Measurements from ENCODE around the gene LDHAL6B.
"Not testable (repeated sequence)": the region's sequence is repeated elsewhere in the genome, so short reads cannot be mapped to it uniquely, and the experiment has no call there.

The LDHAL6B gene

DNA sequence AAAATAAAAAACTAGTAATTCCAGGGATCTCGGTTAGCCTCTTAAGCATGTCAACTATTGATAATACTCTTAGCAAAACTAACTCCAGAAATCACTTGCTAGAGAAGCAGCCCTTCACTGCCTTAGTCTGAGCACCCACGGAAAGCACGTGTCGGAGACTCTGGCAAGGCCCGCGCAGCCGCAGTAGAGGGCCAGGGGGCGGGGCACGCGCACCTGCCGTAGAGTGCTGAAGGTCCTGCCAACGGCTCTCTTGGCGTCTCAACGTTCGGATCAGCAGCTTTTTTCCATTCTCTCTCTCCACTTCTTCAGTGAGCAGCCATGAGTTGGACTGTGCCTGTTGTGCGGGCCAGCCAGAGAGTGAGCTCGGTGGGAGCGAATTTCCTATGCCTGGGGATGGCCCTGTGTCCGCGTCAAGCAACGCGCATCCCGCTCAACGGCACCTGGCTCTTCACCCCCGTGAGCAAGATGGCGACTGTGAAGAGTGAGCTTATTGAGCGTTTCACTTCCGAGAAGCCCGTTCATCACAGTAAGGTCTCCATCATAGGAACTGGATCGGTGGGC lies at the start of gene LDHAL6B:
TSS of gene LDHAL6B (plus strand) at position 221 of the 561 bp plus-strand sequence. CDS start at position 319, 98 bp downstream.
- no peak for DNase-seq

DNA sequence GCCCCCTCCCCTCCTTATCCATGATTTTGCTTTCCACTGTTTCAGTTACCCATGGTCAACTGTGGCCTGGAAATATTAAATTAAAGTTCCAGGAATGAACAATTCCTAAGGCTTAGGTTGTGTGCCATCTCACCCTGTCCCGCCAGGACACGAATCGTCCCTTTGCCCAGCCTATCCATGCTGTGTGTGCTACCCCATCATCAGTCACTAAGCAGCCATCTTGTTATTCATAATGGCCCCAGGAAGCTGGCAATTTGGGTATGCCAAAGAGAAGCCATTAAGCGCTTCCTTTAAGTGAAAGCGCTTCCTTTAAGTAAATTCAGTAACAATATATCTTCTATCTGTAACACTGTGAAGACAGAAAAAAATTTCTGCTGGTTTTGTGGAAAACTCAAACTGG lies 49.2 kb upstream of the LDHAL6B start:
- no peak for DNase-seq

DNA sequence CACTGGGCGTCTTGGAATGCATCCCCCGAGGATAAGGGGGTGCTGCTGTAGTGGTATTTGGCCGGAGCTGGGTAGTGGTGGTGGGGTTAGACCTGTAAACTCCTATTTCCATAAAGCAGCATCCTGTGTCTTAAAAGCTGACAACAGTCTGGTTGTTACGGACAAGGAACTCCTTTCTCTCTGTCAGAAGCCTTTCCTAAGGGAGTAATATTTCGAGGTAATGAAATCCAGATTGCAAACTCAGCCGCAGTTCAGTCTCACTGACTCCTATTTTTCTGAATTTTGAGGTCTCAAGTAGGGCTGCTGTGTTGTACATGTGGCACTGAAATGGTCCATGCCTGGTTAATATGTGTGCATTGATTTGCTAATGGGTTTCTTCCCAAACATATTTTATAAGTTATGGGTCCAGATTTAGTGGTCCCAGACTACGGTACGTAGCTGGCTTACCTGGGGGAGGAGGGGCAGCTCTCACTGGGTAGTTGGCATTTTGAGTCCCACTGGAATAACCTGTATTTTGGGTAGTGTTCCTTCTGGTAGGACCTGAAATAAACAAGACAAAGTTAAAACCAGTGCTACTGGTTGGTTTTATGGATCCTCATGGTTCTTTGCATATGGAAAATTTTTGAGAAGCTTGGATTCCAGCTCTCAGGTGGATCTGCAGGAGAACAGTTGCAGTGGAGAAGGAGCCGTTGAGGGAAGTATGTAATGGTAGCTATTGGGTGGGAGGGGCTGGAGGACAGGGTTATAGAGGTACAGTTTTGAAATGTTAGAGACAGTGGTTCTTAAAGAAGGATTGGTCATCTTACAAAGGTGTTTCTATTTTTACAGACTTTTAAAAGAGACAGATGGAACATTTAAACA lies 48.6 kb upstream of the LDHAL6B start:
- no peak for DNase-seq

DNA sequence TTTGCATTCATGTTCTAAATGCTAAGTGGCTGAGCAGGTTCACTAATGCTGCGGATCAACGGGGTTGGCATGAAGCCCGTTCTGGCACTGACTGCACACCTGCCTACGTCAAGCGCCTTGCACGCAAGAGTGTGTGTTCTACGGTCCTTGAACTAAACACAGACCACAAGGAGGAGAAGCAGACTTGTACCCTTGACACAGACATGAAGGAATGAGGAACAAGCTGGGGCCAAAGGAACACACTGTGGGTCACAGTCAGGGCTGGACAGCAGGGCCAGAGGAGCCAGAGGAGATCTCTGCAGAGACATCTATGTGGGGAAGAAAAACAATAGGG lies 48.0 kb upstream of the LDHAL6B start:
- peak; percentile 48 for DNase-seq

DNA sequence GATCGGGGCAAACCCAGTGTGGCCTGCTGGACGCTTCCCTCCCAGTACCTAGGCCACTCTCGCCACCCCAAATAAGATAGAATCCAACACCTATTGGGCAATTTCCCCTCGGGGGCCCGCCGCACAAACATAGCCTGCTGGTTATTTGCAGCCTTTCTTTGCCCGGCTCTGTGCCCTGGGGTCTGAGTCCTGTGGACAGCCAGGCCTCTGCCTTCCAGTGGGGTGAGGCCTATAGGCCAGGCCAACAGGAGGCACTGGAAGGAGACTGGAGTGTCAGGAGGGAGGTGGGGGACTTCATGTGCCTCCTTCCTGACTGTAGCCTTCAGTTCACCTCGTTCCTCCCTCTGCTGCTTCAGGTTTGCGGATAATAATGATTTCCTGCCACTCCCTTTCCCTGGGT lies 47.4 kb upstream of the LDHAL6B start:
- no peak for DNase-seq

DNA sequence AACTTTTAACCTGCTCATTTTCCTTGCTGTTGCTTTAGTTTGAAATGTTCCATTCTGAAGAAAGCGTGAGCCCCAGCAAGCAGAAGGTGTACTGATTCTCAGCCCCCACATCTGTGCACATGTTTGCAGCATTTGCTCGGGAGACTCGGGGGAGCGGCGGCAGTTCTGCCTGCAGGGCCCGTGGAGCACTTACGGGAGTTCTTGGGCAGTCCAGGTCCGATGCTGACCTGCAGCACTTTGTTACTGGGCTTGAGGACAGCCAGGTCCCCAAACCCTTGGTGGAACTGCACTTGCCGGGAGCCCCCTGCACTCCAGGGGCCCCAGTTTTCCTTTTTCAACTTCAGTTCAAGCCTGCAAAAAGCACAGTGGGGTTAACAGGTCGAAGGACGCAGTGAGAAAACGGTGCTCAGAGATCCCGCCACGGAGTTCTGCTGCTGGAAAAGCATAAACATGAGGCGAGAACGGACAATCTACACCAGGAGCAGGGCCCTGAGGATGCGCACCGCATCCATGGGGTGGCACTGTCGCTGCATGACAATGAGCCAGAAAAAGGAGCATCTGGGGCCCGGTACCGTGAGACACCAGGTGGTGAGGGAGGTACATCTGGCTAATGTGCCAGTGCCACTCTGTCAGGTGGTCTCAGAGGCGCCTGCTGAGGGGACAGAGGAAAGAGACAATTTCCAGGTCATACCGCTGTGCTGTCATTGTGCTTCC lies 45.6 kb upstream of the LDHAL6B start:
- DNase-seq: peak; percentile 59

DNA sequence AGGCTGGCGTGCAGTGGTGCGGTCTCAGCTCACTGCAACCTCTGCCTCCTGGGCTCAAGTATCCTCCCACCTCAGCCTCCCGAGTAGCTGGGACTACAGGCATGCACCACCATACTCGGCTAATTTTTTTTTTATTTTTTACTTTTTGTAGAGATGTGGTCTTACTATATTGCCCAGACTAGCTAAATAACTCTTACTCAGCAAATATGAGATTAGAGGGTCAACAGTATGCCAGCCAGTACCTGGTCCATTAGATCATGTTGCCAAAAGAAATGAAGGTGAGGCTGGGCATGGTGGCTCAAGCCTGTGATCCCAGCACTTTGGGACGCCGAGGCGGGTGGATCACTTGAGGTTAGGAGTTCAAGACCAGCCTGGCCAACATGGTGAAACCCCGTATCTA lies 44.6 kb upstream of the LDHAL6B start:
- not testable (repeated sequence) for DNase-seq

DNA sequence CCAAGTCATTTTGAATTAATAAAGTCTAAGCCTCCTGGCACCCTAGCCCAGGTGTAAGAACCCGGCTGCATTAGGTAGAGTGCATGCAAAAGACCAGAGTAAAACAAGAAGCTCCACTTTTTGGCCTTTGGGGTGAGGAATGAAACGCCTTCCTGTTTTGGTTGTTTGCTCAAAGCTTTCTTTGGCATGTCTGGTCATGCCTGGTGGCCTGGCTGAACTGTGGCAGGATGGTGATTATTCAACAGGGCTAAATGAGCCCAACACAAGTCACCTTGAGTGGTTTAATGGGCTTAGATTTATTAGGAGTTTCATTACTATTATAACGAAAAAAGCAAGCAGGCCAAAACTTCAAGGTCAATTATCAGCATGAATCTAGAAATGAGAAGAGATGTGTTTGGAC lies 40.9 kb upstream of the LDHAL6B start:
- DNase-seq: peak; percentile 37

DNA sequence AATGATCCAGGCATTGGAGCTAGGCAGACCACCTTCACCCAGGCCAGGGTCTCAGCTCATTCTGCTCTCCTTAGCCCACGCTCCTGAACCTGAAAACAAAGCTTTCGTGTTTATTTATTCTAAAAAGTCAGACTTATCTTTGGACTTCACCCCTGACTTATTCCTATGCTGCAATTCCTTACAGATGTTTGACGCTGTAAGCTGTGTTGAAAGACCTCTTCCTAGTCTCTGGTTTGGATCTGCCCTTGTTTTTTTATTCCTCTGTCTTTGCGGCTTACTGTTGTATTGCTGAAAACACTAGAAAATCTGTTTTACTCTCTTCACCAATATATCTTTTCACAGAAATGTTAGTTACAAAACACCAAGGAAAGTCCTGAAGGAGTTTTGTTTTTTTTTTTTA lies 40.5 kb upstream of the LDHAL6B start:
- no peak for DNase-seq

DNA sequence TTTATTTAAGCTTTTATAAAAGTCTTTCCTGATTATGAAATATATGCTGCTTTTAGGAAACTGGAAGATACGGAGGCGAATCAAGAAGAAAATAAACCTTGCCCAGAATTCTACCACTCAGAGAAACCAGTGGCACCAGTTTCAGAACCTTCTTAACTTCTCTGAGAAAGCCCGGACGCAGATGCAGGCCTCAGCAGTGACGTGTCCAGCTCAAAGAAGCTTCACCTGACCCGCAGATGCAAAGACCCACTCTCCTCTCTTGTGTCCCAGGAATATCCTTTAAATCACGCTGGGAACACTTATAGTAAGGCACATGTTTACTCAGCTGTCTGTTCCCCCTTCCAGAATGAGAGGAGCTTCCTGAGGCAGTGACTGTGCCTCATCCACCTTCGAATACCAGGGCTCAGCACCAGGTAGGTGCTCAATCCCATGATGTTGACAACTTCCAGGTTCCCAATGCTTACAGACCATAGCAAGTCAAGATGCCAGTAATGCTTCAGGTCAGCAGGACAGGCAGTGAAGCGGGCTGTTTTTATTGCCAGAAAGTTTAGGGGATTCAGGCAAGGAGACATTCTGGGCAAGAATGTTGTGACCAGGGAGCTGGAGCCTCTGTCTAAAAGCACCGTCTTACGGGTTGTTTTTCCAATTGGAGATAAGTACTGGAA lies 39.9 kb upstream of the LDHAL6B start:
- no peak for DNase-seq

DNA sequence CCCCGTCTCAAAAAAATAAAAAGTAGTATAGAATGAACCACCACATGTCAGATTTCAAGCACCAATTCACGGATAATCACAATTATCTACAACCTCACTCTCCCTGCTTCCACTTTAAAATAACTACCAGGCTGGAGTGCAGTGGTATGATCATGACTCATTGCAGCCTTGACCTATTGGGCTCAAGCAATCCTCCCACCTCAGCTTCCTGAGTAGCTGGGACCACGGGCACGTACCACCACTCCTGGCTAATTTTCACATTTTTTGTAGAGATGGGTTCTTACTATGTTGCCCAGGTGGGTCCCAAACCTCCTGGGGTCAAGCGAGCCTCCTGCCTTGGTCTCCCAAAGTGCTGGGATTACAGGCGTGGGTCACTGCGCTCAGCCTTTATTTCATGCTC lies 38.1 kb upstream of the LDHAL6B start:
- no peak for DNase-seq

DNA sequence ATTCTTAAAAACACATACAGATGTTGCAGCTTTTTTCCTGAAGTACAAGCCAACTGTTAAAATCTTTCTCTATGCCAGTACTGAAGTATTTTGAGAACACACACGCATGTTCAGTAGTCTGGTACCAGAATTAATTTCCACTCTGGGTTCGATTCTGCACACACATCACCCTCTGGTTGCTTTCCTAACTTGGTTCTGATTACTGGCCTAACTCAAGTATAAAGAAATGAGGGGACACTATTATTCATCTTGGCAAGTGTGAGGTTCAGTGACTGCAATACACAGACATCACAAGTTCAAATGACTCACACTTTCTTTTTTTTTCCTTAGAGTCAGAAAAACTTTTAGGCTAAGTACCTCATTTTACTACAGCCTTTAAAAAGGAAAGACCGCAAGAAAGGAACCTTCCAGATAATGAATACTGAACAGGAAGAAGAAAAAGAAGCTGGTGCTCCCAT lies 37.4 kb upstream of the LDHAL6B start:
- DNase-seq: no peak

DNA sequence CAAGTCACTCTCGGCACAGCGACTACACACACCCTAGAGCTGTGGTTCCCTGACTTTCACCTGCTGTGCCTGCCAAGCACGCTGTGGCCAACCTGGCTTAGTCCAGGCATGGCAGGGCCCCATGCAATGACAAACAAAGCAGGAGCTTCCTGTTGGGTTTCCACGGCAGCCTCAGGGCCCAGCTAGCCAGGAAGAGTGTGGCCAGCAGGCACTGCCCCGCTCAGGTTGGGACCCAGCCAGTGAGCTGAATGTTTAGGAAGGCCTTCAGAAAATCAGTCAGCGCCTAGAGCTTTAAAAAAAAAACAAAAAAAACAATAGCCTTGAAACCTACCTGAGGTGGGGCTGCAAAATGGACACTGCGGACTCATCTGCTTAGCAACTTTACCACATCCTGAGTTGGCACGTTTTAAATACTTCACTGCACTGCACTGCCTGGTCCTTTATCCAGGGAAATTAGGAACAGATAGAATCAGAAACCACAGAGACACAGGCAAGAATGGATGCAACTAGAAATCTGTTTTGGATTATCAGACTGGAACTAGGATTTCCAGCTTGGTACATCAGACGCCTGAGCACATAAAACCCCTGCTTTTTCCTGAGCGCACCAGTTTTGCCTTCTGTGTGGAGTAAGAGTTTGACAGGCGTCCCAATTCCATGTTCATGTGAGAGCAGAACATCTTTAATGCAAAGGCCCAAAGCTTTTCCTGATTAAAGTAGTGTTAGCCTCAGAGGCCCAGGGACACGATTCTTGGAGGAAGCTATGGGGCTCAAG lies 36.2 kb upstream of the LDHAL6B start:
- no peak for DNase-seq

DNA sequence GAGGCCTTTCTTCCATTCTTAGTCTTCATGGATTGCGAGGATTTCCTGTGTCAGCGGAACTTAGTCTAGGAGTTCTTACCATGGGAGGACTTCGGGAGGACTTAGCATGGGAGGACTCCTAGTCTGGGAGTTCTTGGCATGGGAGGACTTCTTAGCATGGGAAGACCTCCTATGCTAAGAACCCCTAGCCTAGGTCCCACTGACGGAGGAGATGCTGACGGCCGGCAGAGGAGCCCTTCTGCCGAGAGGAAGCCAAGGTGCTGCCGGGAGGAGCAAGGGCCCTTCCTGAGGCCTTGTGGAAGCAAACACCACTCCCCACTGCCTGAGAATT lies 35.6 kb upstream of the LDHAL6B start:
- no peak for DNase-seq

DNA sequence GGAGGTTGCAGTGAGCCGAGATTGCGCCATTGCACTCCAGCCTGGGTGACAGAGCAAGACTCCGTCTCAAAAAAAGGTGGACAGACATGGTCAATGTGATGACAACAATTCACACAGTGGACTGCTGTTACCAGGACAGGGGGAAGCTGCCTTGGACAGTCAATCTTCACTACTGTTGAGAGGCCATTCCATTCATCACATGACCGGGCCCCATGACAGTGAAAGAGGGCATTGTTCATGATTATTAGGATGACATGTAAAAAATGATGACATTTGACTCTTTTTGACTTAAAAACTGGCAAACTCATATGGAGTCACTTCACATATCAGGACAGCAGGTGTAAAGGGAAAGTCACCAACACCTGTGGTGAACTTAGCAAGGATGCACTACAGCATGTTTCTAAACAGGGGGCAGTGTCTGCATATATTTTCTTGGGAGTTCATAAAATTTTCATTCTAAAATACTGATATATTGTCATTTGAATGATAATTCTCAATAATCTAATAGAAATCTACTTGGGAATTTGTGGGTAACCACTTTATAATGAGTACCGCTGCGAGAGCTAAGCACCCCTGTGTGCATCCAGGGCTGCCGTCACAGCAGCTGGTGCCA lies 34.2 kb upstream of the LDHAL6B start:
- no peak for DNase-seq

DNA sequence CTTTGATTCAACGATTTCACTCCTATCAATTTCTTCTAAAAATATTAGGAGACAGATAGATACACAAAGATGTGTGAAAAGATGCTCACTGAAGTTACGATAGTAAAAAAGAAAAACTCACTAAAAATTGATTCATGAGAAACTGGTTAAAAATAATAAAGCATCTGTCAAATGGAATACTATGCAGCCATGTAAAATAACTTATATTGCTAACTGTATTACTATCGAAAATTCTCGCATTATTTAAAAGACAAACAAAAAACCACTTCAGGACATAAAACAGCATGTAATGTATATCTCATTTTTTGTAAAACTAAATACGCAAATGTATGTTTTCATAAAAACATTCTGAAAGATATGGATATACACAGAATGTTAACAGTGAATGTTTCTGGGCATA lies 33.4 kb upstream of the LDHAL6B start:
- no peak for DNase-seq

DNA sequence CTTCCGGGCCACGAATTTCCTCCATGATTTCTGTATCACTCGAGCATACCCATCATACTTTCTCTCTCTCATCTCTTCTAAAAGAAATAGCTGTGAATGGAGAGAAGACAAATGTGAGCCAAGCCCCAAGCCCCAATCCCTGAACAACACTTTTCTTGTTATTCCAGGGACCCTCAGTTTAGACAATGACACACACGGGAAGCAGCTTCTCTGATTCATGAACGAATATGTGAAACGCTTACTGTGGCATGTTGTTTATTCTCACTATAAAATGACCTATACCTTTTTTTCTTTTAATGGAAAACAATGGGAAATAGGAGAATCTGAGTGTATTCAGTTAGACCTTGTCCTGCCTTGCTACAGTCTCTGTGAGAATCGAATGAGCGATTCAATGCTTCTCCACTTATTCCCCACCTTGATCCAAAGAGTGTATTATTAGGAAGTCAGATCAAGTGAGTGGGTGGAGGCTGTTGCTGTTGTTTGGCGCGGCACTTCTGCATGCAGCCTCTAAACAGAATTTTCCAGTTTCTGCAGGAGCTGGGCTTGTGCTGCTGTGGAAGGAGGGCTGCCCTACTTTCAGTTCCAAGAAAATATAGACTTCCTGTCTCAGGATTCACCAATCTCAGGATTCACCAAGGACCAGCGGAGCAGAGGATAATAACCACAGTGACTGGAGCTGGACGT lies 32.4 kb upstream of the LDHAL6B start:
- no peak for DNase-seq

DNA sequence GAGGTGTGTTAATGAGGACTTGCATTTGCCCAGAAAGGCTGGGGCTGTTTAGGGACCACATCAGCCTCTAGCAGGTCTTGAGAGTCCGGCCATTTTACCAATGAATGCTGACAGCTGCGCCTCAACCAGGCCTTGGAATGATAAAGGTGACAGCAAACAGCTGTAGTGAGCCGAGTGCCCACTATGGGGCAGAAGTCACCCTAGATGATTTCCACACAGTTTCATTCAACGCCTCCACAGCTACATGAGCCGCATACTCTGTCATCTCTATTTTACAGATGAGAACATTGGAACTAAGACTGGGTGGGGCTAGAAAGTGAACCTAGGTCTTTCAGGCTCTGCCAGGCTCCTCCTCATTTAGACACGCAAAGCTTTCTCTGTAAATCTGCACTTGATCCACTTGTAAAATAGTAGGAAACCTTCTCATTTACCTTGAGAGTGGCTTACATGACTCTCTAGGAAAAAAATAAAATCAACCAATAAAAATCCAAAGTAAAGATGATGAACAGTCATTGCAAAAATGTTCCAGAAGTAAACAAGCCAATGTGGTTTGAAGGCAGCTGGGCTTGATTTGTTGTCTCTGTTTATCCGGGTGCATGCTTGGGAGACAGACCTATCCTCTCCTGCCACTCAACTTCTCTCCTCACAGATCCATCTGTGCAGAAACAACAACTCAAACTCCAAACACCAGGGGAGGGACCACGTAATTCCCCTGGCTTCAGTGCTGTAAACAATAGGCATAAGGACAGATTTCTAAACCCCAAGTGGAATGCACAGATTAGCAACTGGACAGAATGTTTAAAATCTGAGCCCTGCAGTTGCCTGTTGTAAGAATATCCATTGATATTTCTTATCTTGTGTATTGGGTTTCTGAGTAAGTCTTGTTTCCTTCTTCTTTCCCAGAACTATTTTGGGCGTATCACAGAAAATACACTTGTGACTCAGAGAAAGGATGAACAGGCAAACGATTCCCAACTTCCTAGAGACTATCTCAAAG lies 31.5 kb upstream of the LDHAL6B start:
- peak; percentile 52 for DNase-seq

DNA sequence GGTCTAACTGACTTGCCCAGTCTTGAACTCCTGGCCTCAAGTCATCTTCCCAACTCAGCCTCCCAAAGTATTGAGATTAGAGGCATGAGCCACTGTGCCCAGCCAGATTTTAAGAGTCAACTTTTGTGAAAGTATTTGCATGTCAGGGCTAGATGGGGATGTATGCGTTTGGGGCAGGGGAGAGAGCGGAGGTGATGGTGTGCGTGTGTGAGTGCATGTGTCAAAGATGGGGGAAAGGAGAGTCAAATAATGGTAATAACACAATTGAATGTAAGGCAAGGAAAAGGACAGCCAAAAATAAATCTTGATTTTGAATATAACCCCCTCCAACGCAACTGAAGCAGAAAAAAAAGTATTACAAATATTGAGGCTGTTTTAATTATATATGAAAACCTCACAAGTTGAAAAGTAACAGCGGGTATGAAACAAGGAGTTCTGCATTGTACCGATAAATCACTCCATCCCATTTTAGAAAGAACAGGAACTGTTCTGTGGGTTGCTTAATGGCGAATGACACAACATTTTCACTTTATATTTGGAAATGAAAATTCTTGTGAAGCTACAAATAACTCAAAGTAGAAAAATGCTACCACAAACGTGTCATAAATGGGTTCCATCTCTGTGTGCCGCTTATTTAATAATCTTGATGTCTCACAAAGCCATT lies 29.9 kb upstream of the LDHAL6B start:
- no peak for DNase-seq

DNA sequence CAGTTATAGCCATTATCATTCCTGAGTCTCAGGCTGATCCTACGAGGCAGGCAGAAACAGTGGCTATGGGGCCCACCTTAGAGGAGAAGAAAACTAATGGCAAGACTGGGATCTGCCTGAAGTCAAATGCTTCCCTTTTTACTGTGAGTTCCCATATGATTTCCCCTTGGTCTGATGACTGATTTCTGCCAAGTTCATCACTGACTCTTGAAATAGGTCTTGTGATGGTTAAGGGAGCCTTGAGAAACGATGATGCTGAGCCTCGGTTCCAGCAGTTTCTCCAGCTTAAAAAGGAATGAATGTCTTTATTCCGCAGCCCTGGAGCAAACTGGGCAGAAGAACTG lies 29.4 kb upstream of the LDHAL6B start:
- no peak for DNase-seq
